Activated T-helper 1 cell treated with anti-CD3 and anti-CD28 coated beads, Interleukin-12 subunit alpha, Interleukin-12 subunit beta, Interleukin-2, Interleukin-4 antibody, amounts not matched to agents 30 ng/mL and 10 ng/mL and 1 ng/mL, durations not matched to agents 14 hours and 24 hours and 36 hours (primary cell): Measurements from ENCODE around the gene KCP. TPM values are rescaled to one million over a fixed set of nuclear protein-coding genes. Genes with fewer than 3 reads are reported as not detected.
A peak's percentile ranks its signal among the peaks of the same experiment; 100 is the strongest.
"Not testable (repeated sequence)": the region's sequence is repeated elsewhere in the genome, so short reads cannot be mapped to it uniquely, and the experiment has no call there.

Experiments used
- DNase-seq: peaks from one replicate; pipeline ENCODE4 v3.0.0; 2021; ENCODE audit warnings: low spot score
- H3K27ac Mint-ChIP-seq: one replicate; pipeline ENCODE4 v1.8.0; 2021; ENCODE audit warnings: mild to moderate bottlenecking, mixed read lengths
- H3K27me3 Mint-ChIP-seq: one replicate; pipeline ENCODE4 v1.8.0; 2022; ENCODE audit warnings: mild to moderate bottlenecking, moderate library complexity, mixed read lengths; ENCODE audit not compliant: insufficient read depth
- H3K36me3 Mint-ChIP-seq: one replicate; pipeline ENCODE4 v1.8.0; 2021; ENCODE audit warnings: low read depth, mixed read lengths
- H3K4me1 Mint-ChIP-seq: one replicate; pipeline ENCODE4 v1.8.0; 2021; ENCODE audit warnings: low read depth, mixed read lengths
- H3K4me3 Mint-ChIP-seq: one replicate; pipeline ENCODE4 v1.8.0; 2021; ENCODE audit warnings: mild to moderate bottlenecking, moderate library complexity, mixed read lengths
- H3K9me3 Mint-ChIP-seq: one replicate; pipeline ENCODE4 v1.8.0; 2021; ENCODE audit warnings: mixed read lengths
- intact Hi-C: fragments of 100-400 bp; cut with micrococcal nuclease; formaldehyde crosslinking; loops from one replicate; pipeline ENCODE4 v1.15.1; 2024
- total RNA-seq: library from RNA; stranded (reverse); gene quantifications from 2 replicates; pipeline ENCODE4 v1.2.3, GENCODE V29; 2022

The KCP gene
- total RNA-seq, 1 donor from 2014 or later = not detected

- intact Hi-C loops = no loop called here
- Mint-ChIP-seq H3K9me3 (no peaks in the 10 kb centered on the region), H3K4me3 (no peak overlapping the region), H3K27ac (no peak overlapping the region), H3K4me1 (peaks cover 19% of the 10 kb centered on the region), H3K27me3 (no peaks in the 10 kb centered on the region), H3K36me3 (peaks cover 11% of the 10 kb centered on the region)
- DNase-seq = no peak
Measured at GRCh38 chr7:128944487-128945236, 34.2 kb upstream of the KCP start.

GRCh38 chr7:128943251-128943650 lies 32.7 kb upstream of the KCP start:
- H3K9me3 Mint-ChIP-seq, DNase-seq, intact Hi-C loops, H3K27me3 Mint-ChIP-seq, H3K36me3 Mint-ChIP-seq, H3K4me3 Mint-ChIP-seq, H3K27ac Mint-ChIP-seq: not testable (repeated sequence)
- H3K4me1 Mint-ChIP-seq = peaks cover 31% of the 10 kb centered on the region

- H3K27ac Mint-ChIP-seq = no peak overlapping the region
- H3K36me3 Mint-ChIP-seq = peaks cover 8% of the 10 kb centered on the region
- peaks cover 35% of the 10 kb centered on the region for H3K4me1 Mint-ChIP-seq
- intact Hi-C loops = no loop called here
- H3K9me3 Mint-ChIP-seq = no peaks in the 10 kb centered on the region
- H3K4me3 Mint-ChIP-seq = no peak overlapping the region
- peaks cover 9% of the 10 kb centered on the region for H3K27me3 Mint-ChIP-seq
- DNase-seq = no peak
Measured at GRCh38 chr7:128941946-128942526, 31.5 kb upstream of the KCP start.

- no peaks in the 10 kb centered on the region for H3K9me3 Mint-ChIP-seq
- intact Hi-C loops = no loop called here
- no peak for DNase-seq
- H3K36me3 Mint-ChIP-seq = peaks cover 6% of the 10 kb centered on the region
- peaks cover 38% of the 10 kb centered on the region for H3K4me1 Mint-ChIP-seq
- H3K4me3 Mint-ChIP-seq = peak overlapping the region; percentile 59
- H3K27me3 Mint-ChIP-seq = peaks cover 13% of the 10 kb centered on the region
- H3K27ac Mint-ChIP-seq = peak overlapping the region; percentile 47
Measured at GRCh38 chr7:128941323-128941890, 30.9 kb upstream of the KCP start.

GRCh38 chr7:128940494-128941322 lies 30.2 kb upstream of the KCP start:
- DNase-seq = no peak
- no peaks in the 10 kb centered on the region for H3K9me3 Mint-ChIP-seq
- H3K27me3 Mint-ChIP-seq = peaks cover 16% of the 10 kb centered on the region
- H3K4me3 Mint-ChIP-seq = peak overlapping the region; percentile 59
- peaks cover 38% of the 10 kb centered on the region for H3K4me1 Mint-ChIP-seq
- H3K36me3 Mint-ChIP-seq = peaks cover 6% of the 10 kb centered on the region
- intact Hi-C loops = no loop called here
- H3K27ac Mint-ChIP-seq = peak overlapping the region; percentile 47

- peak overlapping the region; percentile 30 for H3K4me3 Mint-ChIP-seq
- peaks cover 38% of the 10 kb centered on the region for H3K4me1 Mint-ChIP-seq
- peak overlapping the region; percentile 58 for H3K27ac Mint-ChIP-seq
- H3K27me3 Mint-ChIP-seq = peaks cover 16% of the 10 kb centered on the region
- no peaks in the 10 kb centered on the region for H3K9me3 Mint-ChIP-seq
- peaks cover 6% of the 10 kb centered on the region for H3K36me3 Mint-ChIP-seq
- no peak for DNase-seq
- intact Hi-C loops = loop anchor here (1.0 to 2.0 kb wide), 2 partner anchors 15 to 23 kb away; no protein-coding TSS in a partner anchor
Measured at GRCh38 chr7:128939861-128940410, 29.4 kb upstream of the KCP start.

- no peaks in the 10 kb centered on the region for H3K9me3 Mint-ChIP-seq
- peaks cover 20% of the 10 kb centered on the region for H3K27me3 Mint-ChIP-seq
- intact Hi-C loops = loop anchor here (1.0 to 2.0 kb wide), 2 partner anchors 16 to 24 kb away; no protein-coding TSS in a partner anchor
- peak overlapping the region; percentile 58 for H3K27ac Mint-ChIP-seq
- DNase-seq = no peak
- peaks cover 38% of the 10 kb centered on the region for H3K4me1 Mint-ChIP-seq
- H3K36me3 Mint-ChIP-seq = peaks cover 4% of the 10 kb centered on the region
- peak overlapping the region; percentile 96 for H3K4me3 Mint-ChIP-seq
Measured at GRCh38 chr7:128939075-128939860, 28.8 kb upstream of the KCP start.

GRCh38 chr7:128938544-128939074 lies 28.1 kb upstream of the KCP start:
- no peaks in the 10 kb centered on the region for H3K9me3 Mint-ChIP-seq
- peak overlapping the region; percentile 96 for H3K4me3 Mint-ChIP-seq
- peak; percentile 14 for DNase-seq
- peaks cover 20% of the 10 kb centered on the region for H3K27me3 Mint-ChIP-seq
- H3K4me1 Mint-ChIP-seq = peaks cover 41% of the 10 kb centered on the region
- H3K27ac Mint-ChIP-seq = peak overlapping the region; percentile 93
- H3K36me3 Mint-ChIP-seq = peaks cover 4% of the 10 kb centered on the region
- intact Hi-C loops = loop anchor here (1.0 to 2.0 kb wide), 2 partner anchors 16 to 25 kb away; no protein-coding TSS in a partner anchor

- DNase-seq = peak; percentile 18
- peak within 1 kb of the TSS; percentile 96 for H3K4me3 Mint-ChIP-seq
- peaks cover 20% of the 10 kb centered on the region for H3K27me3 Mint-ChIP-seq
- H3K36me3 Mint-ChIP-seq = peaks cover 8% of the 10 kb centered on the region
- intact Hi-C loops = loop anchor here (2.0 kb wide), 1 partner anchor 17 kb away; no protein-coding TSS in a partner anchor
- peaks cover 48% of the 10 kb centered on the region for H3K4me1 Mint-ChIP-seq
- peaks cover 3% of the 10 kb centered on the region for H3K9me3 Mint-ChIP-seq
- peak within 1 kb of the TSS; percentile 93 for H3K27ac Mint-ChIP-seq
Measured at GRCh38 chr7:128937647-128938543, 27.4 kb upstream of the KCP start, which contains the start of gene IRF5. TSS of gene IRF5 (plus strand) at chr7:128937927. CDS start at chr7:128942082, 4,155 bp downstream.

GRCh38 chr7:128937271-128937646 lies 26.8 kb upstream of the KCP start:
- intact Hi-C loops = no loop called here
- DNase-seq = no peak
- Mint-ChIP-seq H3K27ac (peak overlapping the region; percentile 35), H3K4me1 (peaks cover 50% of the 10 kb centered on the region), H3K9me3 (peaks cover 3% of the 10 kb centered on the region), H3K36me3 (peaks cover 8% of the 10 kb centered on the region), H3K4me3 (peak overlapping the region; percentile 81), H3K27me3 (peaks cover 20% of the 10 kb centered on the region)

- Mint-ChIP-seq H3K36me3 (peaks cover 8% of the 10 kb centered on the region), H3K27ac (peak overlapping the region; percentile 49), H3K9me3 (peaks cover 3% of the 10 kb centered on the region), H3K4me3 (peak overlapping the region; percentile 81), H3K4me1 (peaks cover 50% of the 10 kb centered on the region), H3K27me3 (peaks cover 20% of the 10 kb centered on the region)
- DNase-seq = no peak
- intact Hi-C loops = no loop called here
Measured at GRCh38 chr7:128936798-128937197, 26.3 kb upstream of the KCP start.
